T-helper 2 cell treated with Interferon-gamma antibody and Interleukin-4, amounts not matched to agents 5 μg/mL and 100 μg/mL, for 36 hours (primary cell): ENCODE measurements around the gene HMGXB4.

Experiments
- DNase-seq: peaks from one replicate; pipeline ENCODE4 v3.0.0; 2021; ENCODE audit warnings: low spot score
- H3K27ac Mint-ChIP-seq: one replicate; pipeline ENCODE4 v1.8.0; 2021; ENCODE audit warnings: mild to moderate bottlenecking, mixed read lengths
- H3K27me3 Mint-ChIP-seq: one replicate; pipeline ENCODE4 v1.8.0; 2021; ENCODE audit warnings: low read depth, mixed read lengths
- H3K36me3 Mint-ChIP-seq: one replicate; pipeline ENCODE4 v1.8.0; 2021; ENCODE audit warnings: low read depth, mixed read lengths
- H3K4me1 Mint-ChIP-seq: one replicate; pipeline ENCODE4 v1.8.0; 2021; ENCODE audit warnings: low read depth, mixed read lengths
- H3K4me3 Mint-ChIP-seq: one replicate; pipeline ENCODE4 v1.8.0; 2022; ENCODE audit warnings: mild to moderate bottlenecking, moderate library complexity, mixed read lengths
- H3K9me3 Mint-ChIP-seq: one replicate; pipeline ENCODE4 v1.8.0; 2021; ENCODE audit warnings: mixed read lengths

The HMGXB4 gene

GRCh38 chr22:35257321-35258190 lies at the start of gene HMGXB4:
Gene HMGXB4, plus strand, starts transcription at chr22:35257493. Its CDS starts 4,898 bp downstream, at chr22:35262391.
- Mint-ChIP-seq H3K27ac (peak within 1 kb of the TSS; percentile 94), H3K4me3 (peak within 1 kb of the TSS; percentile 91), H3K4me1 (peaks cover 32% of the 10 kb centered on the region), H3K9me3 (no peaks in the 10 kb centered on the region), H3K36me3 (peaks cover 24% of the 10 kb centered on the region), H3K27me3 (no peaks in the 10 kb centered on the region)
- DNase-seq = peak; percentile 85

- no peaks in the 10 kb centered on the region for H3K36me3 Mint-ChIP-seq
- H3K4me1 Mint-ChIP-seq = no peaks in the 10 kb centered on the region
- no peaks in the 10 kb centered on the region for H3K27me3 Mint-ChIP-seq
- H3K27ac Mint-ChIP-seq = no peak overlapping the region
- no peak for DNase-seq
- no peak overlapping the region for H3K4me3 Mint-ChIP-seq
- no peaks in the 10 kb centered on the region for H3K9me3 Mint-ChIP-seq
Measured at GRCh38 chr22:35208003-35208402, 49.3 kb upstream of the HMGXB4 start.

GRCh38 chr22:35209203-35209602 lies 48.1 kb upstream of the HMGXB4 start:
- Mint-ChIP-seq H3K36me3 (no peaks in the 10 kb centered on the region), H3K4me1 (no peaks in the 10 kb centered on the region), H3K9me3 (no peaks in the 10 kb centered on the region), H3K4me3 (no peak overlapping the region), H3K27me3 (no peaks in the 10 kb centered on the region), H3K27ac (no peak overlapping the region)
- DNase-seq = no peak

GRCh38 chr22:35212009-35212408 lies 45.3 kb upstream of the HMGXB4 start:
- Mint-ChIP-seq H3K4me1 (no peaks in the 10 kb centered on the region), H3K27me3 (no peaks in the 10 kb centered on the region), H3K4me3 (no peak overlapping the region), H3K9me3 (no peaks in the 10 kb centered on the region), H3K27ac (no peak overlapping the region), H3K36me3 (no peaks in the 10 kb centered on the region)
- no peak for DNase-seq

- no peaks in the 10 kb centered on the region for H3K9me3 Mint-ChIP-seq
- H3K27me3 Mint-ChIP-seq = no peaks in the 10 kb centered on the region
- H3K4me1 Mint-ChIP-seq = no peaks in the 10 kb centered on the region
- no peaks in the 10 kb centered on the region for H3K36me3 Mint-ChIP-seq
- DNase-seq = no peak
- no peak overlapping the region for H3K4me3 Mint-ChIP-seq
- H3K27ac Mint-ChIP-seq = no peak overlapping the region
Measured at GRCh38 chr22:35212996-35213395, 44.3 kb upstream of the HMGXB4 start.

GRCh38 chr22:35214968-35215367 lies 42.3 kb upstream of the HMGXB4 start:
- no peaks in the 10 kb centered on the region for H3K4me1 Mint-ChIP-seq
- H3K27me3 Mint-ChIP-seq = no peaks in the 10 kb centered on the region
- H3K9me3 Mint-ChIP-seq = no peaks in the 10 kb centered on the region
- no peak overlapping the region for H3K27ac Mint-ChIP-seq
- DNase-seq = no peak
- H3K36me3 Mint-ChIP-seq = no peaks in the 10 kb centered on the region
- no peak overlapping the region for H3K4me3 Mint-ChIP-seq

GRCh38 chr22:35215993-35216392 lies 41.3 kb upstream of the HMGXB4 start:
- Mint-ChIP-seq H3K36me3 (no peaks in the 10 kb centered on the region), H3K4me3 (no peak overlapping the region)

GRCh38 chr22:35217527-35217926 lies 39.8 kb upstream of the HMGXB4 start:
- H3K36me3 Mint-ChIP-seq = no peaks in the 10 kb centered on the region
- no peak overlapping the region for H3K4me3 Mint-ChIP-seq
- DNase-seq = no peak
- no peaks in the 10 kb centered on the region for H3K4me1 Mint-ChIP-seq
- no peaks in the 10 kb centered on the region for H3K9me3 Mint-ChIP-seq
- no peaks in the 10 kb centered on the region for H3K27me3 Mint-ChIP-seq
- no peak overlapping the region for H3K27ac Mint-ChIP-seq

More at GRCh38 chr22:35215993-35216392, 41.3 kb upstream of the HMGXB4 start:
- H3K27me3 Mint-ChIP-seq = no peaks in the 10 kb centered on the region
- no peak for DNase-seq
- H3K4me1 Mint-ChIP-seq = no peaks in the 10 kb centered on the region
- no peaks in the 10 kb centered on the region for H3K9me3 Mint-ChIP-seq
- H3K27ac Mint-ChIP-seq = no peak overlapping the region

GRCh38 chr22:35218079-35218478 lies 39.2 kb upstream of the HMGXB4 start:
- H3K9me3 Mint-ChIP-seq = no peaks in the 10 kb centered on the region
- no peaks in the 10 kb centered on the region for H3K4me1 Mint-ChIP-seq
- no peak for DNase-seq
- no peak overlapping the region for H3K27ac Mint-ChIP-seq
- no peaks in the 10 kb centered on the region for H3K27me3 Mint-ChIP-seq
- no peaks in the 10 kb centered on the region for H3K36me3 Mint-ChIP-seq
- no peak overlapping the region for H3K4me3 Mint-ChIP-seq

GRCh38 chr22:35219012-35219411 lies 38.3 kb upstream of the HMGXB4 start:
- Mint-ChIP-seq H3K9me3 (no peaks in the 10 kb centered on the region), H3K36me3 (no peaks in the 10 kb centered on the region), H3K4me3 (no peak overlapping the region), H3K27ac (no peak overlapping the region), H3K27me3 (no peaks in the 10 kb centered on the region), H3K4me1 (no peaks in the 10 kb centered on the region)
- no peak for DNase-seq

GRCh38 chr22:35220221-35220620 lies 37.1 kb upstream of the HMGXB4 start:
- DNase-seq = no peak

GRCh38 chr22:35225010-35225409 lies 32.3 kb upstream of the HMGXB4 start:
- Mint-ChIP-seq H3K27me3 (no peaks in the 10 kb centered on the region), H3K4me3 (no peak overlapping the region), H3K9me3 (no peaks in the 10 kb centered on the region), H3K27ac (no peak overlapping the region), H3K36me3 (no peaks in the 10 kb centered on the region), H3K4me1 (no peaks in the 10 kb centered on the region)
- DNase-seq = no peak

More at GRCh38 chr22:35220221-35220620, 37.1 kb upstream of the HMGXB4 start:
- no peaks in the 10 kb centered on the region for H3K9me3 Mint-ChIP-seq
- H3K27ac Mint-ChIP-seq = no peak overlapping the region
- no peak overlapping the region for H3K4me3 Mint-ChIP-seq
- no peaks in the 10 kb centered on the region for H3K27me3 Mint-ChIP-seq
- H3K36me3 Mint-ChIP-seq = no peaks in the 10 kb centered on the region
- H3K4me1 Mint-ChIP-seq = no peaks in the 10 kb centered on the region

GRCh38 chr22:35226958-35227647 lies 30.2 kb upstream of the HMGXB4 start:
- no peak for DNase-seq
- H3K9me3 Mint-ChIP-seq = no peaks in the 10 kb centered on the region
- H3K36me3 Mint-ChIP-seq = no peaks in the 10 kb centered on the region
- H3K27ac Mint-ChIP-seq = no peak overlapping the region
- H3K27me3 Mint-ChIP-seq = peaks cover 4% of the 10 kb centered on the region
- H3K4me1 Mint-ChIP-seq = peaks cover 12% of the 10 kb centered on the region
- no peak overlapping the region for H3K4me3 Mint-ChIP-seq

GRCh38 chr22:35229865-35230264 lies 27.4 kb upstream of the HMGXB4 start:
- H3K27ac Mint-ChIP-seq = no peak overlapping the region
- H3K4me3 Mint-ChIP-seq = no peak overlapping the region
- H3K4me1 Mint-ChIP-seq = peaks cover 12% of the 10 kb centered on the region
- DNase-seq = no peak
- peaks cover 6% of the 10 kb centered on the region for H3K27me3 Mint-ChIP-seq
- H3K36me3 Mint-ChIP-seq = no peaks in the 10 kb centered on the region
- H3K9me3 Mint-ChIP-seq = no peaks in the 10 kb centered on the region
